Suppressor macrophage (primary cell): Measurements from ENCODE around the gene MEN1.
"Not testable (repeated sequence)": the region's sequence is repeated elsewhere in the genome, so short reads cannot be mapped to it uniquely, and the experiment has no call there.

Source experiments
- DNase-seq, 4 experiments: peaks; one replicate each; pipeline ENCODE4 v3.0.0-alpha.2; 2020 to 2022

Gene MEN1

DNA sequence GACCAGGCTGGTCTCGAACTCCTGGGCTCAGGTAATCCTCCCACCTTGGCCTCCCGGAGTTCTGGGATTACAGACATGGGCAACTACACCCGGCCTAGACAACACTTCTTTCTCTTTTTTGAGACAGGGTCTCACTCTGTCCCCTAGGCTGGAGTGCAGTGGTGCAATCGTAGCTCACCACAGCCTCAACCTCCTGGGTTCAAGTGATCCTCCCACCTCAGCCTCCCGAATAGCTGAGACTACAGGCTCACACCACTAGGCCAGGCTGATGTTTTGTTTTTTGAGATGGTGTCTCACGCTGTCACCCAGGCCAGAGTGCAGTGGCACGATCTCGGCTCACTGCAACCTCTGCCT lies 35.4 kb upstream of the MEN1 start:
- not testable (repeated sequence) for DNase-seq

DNA sequence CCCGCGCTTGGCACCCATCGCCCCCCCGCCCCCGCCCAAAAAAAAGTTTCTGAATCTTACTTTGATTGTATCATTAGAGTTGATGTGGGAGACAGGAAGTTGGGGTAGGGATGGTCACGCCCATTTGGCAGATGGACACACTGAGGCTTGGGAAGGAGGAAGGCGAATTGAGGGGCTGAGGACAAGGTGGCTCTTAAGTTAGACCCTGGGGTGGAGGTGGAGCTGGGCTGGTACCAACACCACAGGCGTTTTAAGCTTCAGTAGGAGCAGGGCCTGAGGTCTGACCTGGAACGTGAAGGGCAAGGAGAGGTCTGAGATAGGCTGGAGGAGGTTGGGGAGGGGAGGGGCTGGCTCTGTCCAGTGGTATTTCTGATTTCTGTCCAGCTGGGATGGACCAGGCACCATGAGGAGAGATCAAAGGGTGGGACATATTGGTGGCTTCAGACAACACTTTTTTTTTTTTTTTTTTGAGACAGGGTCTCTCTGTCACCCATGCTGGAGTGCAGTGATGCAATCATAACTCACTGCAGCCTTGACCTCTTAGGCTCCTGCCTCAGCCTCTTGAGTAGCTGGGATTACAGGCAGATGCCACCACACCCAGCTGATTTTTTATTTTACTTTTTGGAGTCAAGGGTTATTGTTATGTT lies 34.9 kb upstream of the MEN1 start:
- no peak for DNase-seq

DNA sequence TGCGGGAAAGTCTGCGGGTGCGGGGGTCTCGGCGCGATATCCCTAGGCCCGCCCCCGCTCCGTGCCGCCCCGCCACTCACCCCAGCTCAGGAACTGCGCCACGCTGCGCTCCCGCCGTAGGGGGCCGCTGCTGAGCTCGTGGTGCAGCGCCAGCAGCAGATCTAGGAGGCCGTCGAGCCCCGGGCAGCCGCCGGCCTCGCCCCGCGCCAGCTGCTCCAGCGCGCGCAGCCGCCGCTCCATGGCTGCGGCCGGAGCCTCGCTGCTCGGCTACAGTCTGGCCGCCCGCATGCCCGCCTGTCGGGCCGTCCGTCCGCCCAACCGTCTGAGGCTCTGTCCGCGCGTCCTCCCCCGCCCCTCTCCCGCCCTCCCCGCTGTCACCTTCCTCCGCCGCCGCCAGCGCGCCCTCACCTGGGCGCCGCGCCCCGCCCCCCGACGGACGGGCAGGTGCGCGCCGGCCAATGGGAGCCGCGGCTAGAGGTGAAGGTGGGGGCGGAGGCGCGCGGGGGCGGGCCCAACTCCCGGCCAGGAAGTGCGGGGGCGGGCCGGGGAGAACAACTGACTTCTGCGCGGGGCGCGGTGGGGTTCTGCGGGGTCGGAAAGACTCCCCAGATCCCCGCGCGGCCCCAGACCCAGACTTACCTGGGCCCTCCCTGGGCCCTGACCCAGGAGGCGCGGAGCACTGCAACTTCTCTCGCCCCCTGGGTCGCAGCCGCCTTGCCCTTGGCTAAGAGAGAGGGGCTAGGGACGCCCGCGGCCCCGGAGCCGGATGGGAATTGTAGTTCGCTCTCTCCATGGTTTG lies 34.2 kb upstream of the MEN1 start, which contains the start of gene CDC42BPG:
CDC42BPG (minus strand) TSS at position 324 of the 799 bp plus-strand sequence; CDS start at position 240, 84 bp downstream.
- DNase-seq, result peak; percentile 74 to 90 (median 83)

DNA sequence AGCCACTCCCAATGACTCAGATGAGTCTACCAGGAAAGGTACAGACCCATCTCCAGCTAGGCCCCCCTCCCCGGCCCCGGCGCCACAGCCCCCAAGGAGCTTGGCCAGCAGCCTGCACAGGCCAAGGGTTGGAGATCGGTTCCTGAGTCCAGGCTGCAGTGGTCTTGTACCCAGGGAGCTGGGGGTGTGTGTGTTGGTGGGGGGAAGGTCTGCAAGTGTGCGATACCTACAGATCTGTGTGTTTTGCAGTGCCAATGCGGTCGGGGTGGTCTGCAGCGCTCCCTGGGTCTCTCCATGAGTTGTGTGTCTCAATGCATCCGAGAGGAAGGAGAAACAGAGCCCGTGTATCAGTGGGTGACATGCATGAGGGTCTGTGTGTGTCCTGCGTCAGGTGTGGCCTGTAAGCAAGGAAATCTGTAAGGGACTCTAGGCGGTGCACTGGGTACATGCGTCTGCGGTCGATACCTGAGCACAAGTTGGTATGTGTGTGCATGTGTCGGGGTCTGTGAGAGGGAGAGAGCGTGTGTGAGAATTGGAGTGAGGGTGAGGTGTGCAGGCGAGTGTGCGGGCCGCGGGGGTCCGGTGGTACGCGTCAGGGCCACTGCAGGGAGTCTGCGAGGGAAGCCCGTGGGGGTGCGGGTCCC lies 33.5 kb upstream of the MEN1 start:
- no peak for DNase-seq

DNA sequence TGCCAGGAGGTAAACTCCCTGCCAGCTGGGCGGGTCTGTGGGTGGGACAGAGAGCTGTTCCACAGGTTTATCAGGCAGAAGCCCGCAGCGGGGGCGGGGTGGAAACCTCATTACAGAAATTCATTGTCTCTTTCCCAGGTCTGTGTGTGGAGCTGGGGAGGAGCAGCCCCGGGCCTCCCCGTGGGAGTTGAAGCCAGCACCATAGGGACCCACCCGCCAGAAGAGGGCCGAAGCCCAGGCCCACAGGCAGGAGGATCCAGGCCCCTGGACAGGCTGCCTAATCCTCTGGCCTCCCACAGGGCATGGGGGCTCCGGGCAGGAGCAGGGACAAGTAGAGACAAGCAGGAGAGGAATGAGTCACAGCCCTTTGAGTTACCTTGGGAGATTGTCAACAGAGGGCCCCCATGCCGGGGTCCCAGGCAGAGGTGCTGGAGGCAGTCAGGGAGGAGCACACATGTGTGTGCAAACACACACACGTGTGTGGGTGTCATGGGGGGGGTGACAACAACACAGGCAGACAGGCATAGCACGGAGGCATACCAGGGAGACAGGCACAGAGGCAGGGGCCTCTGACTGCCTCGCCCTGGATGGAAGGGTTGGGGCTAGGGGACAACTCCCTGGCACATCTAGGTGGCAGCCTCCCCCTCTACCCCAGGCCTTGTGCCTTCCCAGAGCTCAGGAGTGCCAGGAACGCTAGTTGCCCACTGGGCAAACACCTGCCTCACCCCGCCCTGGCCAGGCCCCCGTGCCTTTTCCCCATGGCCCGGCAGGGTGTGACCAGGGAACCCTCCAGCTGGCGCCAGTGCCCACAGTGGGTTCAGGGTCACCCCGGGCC lies 32.7 kb upstream of the MEN1 start:
- DNase-seq, result no peak

DNA sequence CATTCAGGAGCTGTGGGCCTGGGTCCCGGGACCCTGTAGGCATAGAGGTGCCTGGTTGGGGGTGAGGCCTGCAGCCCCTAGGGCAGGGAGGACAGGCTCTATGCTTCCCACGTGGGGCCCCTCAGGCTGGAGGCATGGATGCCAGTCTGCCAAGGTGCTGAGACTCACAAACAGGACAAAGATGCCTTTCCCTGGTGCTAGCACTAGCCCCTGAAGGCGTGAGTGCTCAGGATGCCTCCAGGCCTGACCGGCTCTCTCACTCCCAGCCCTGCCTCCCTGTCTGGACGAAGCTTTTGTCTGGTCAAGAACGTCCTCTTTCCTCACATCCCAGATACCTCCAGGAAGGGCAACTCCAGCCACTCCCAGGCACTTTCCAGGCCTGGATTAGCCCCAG lies 32.0 kb upstream of the MEN1 start:
- no peak for DNase-seq

DNA sequence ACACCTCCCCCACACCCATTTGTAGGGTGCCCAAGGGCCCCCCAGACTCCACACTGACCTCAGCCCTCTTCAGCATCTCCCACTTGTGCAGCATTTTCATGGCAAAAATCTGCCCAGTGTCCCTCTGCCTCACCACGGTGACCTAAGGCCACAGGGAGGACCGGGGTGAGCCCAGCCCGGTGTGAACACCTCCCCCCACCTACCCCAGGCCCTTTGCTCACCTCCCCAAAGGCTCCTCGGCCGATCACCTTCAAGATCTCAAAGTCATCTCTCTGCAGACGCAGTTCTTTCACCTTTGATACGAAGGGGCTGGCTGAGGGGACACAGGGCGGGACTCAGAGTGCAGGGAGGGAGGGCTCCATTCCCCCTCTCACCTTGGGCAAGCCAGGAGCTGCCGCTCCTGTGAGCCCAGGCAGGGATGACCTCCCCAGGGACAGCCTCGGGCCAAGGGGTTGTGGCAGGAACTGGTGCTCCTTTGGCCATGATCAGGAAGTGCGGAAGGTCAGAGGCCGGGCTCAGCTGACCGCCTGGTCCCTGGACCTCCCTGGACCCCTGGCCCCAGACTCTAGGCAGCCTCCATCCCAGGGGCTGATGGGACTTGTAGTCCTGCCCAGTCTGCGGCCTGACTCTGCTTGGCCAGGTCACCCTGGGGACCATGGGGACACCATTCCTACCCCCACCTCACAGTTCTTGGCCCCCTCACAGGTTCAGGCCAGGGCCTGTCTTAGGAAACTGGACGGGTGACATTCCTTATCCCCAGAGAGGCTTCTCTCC lies 31.4 kb upstream of the MEN1 start:
- no peak for DNase-seq

DNA sequence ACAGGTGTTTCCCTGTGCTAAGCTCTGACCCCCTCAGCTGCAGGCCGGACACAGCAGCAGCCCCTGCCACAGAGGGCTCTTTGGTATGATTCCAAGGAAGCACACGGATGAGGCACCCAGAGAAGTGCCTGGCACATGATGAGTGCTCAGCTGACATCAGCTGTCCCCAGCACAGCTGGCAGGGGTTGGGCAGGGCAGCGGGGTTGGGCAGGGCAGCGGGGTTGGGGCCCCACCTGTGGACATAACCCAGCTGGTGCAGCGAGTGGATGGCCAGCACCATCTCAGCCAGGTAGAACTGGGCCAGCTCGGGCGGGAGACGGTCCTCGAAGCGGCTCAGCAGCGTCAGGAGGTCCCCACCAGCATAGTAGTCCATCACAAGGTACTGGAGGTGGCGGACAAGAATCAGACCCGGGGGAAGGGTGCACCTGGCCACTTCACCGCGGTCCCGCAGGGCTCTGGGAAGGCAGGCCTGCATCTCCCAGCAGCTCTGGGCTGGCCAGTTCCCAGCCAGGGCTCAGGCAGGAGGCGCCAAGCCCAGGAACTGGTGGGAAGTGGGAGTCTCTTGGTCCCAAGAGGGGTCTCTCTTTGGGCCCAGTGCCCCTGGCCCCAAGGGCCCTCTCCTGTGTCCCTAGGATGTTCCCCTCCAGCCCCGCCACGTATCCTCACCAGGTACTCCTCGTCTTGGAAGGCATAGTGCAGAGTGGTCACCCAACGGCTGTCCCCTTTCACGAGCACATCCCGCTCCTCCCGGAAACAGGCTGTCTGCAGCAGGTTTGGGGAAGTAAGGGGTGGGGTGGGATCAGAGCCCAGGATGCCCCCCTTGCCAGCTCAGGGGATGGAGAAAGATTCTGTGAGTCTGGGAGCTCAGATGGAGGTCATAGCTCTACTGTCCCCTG lies 29.8 kb upstream of the MEN1 start:
- DNase-seq, result no peak

DNA sequence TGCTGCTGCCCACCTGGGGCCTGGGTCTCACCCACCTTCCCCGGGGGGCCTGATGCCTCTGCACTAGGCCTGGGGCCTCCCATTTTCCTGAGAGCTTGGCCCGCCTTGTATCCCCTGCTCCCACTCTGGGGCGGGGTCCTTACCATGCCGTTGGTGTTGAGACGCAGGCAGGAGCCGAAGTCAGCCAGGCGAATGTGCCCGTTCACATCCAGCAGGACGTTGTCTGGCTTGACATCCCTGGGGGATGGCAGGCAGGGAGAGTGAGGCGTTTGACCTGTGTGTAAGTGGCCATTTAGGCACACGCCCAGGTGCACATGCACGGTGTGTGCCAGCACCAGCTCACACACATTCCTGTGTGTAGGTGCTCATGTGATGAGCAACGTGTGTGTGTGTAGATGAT lies 29.0 kb upstream of the MEN1 start:
- no peak for DNase-seq

DNA sequence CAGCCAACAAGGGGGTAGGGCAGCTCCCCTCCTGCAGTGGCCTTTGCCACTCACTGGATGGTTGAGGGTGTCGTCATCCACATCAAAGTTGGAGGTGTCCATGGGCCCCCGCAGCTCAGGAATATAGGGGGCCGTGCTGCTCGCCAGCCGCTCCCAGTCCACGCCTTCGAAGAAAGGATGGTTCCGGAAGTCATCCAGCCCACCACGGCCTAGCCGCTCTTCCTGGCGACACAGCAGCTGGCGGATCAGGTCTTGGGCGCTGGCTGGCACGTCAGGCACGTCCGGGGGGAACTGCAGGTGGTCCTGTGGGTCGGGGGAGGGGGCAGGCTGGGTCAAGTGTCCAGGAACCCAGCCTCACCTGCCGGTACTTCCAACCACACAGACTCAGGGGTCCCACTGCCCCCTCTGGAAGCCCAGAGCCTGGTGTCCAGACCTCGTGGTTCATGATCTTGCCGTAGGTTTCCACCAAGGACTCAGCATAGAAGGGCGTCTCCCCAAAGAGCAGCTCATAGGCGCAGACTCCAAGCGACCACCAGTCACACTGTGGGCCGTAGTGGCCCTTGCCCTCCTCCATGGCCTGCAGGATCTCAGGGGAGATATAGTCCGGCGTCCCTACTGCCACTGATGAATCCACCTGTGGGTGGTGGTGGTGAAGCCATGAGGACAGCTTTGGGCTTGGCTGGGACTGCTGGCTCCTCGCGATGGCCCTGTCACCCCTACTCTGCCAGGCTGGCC lies 28.4 kb upstream of the MEN1 start:
- DNase-seq, result no peak

DNA sequence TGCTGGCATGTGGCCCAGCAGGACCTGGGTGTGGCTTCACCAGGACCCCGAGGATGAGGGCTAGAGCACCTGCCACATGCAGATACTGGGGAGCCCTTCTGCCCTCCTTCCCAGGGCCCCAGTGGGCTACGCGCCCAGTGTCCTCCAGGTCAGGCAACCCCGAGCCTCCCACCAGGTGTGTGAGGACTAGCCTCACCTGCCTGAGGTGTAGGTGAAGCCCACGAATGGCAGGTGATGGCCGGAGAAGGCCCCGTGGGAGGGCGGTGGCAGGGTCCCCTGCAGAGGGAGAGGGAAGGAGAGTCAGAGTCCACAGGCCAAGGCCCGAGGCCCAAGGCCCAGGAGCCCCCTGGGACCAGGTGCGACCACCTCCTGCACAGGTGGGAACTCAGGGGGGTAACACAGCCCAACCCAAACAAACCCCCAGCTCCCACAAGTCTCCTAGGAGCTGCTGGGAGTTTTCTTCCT lies 27.6 kb upstream of the MEN1 start:
- DNase-seq, result no peak

DNA sequence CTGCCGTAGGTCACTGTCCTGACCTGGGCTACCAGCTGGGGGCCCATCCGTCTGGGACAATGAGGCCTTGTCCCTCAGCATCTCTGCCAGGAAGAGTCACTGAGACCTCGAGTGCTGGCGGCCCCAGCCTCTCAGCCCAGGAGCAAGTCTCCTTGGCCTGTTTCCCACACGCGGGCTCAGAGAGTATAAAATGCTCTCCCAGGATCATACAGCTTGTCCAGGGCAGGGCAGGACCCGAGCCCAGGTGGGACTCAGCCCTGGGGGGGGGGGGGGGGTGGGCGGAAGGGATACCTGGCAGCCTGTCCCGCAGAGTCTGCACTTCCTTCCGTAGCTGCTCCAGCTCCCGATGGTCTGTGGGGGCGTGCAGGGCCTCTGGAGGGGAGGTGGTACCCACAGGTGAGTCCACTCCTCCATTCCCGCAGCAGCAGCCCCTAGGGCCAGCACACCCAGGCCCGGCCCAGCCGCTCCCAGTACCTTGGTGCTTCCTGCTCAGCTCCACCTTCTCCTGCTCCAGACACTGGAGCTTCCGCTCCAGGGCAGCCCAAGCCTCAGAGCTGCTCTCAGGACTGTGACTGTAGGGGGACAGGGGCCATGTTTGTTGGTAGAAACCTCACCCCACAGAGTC lies 26.2 kb upstream of the MEN1 start:
- no peak for DNase-seq

DNA sequence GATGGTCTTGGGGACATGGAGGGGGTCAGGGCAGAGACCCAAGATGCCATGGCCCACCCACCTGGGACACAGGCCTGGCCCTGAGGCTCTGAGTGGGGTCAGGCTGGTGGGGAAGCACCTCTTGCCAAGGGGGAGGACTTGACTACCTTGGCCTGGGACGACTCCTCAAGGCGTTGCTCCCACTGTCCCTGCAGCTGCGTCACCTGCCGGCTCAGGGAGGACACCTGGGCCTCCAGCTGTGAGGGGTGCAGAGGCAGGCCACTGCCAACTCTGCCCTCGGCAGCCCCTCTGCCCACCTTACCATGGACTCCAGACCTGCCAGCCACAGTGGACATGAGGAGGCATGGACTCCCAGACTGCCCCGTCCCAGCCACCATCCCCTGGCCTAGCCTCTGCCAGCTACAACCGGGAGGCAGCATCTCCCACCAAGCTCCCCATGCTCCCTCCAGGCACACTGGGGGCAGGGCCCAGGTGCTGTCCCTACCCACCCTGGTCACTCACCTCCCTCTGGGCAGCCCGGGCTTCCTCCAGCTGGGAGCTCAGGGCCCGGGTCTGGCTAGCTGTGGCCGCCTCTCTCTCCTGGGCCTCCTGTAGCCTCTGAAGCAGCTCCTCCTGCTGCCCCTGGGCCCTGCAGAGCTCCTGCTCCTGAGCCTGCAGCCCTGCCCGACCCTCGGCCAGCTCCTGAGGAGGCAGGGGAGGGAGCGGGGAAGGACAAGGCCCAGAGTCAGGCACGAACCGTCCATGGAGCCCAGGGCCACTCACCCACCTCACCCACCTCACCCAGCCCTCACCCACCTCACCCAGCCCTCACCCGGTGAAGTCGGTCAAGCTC lies 25.5 kb upstream of the MEN1 start:
- DNase-seq, result no peak

DNA sequence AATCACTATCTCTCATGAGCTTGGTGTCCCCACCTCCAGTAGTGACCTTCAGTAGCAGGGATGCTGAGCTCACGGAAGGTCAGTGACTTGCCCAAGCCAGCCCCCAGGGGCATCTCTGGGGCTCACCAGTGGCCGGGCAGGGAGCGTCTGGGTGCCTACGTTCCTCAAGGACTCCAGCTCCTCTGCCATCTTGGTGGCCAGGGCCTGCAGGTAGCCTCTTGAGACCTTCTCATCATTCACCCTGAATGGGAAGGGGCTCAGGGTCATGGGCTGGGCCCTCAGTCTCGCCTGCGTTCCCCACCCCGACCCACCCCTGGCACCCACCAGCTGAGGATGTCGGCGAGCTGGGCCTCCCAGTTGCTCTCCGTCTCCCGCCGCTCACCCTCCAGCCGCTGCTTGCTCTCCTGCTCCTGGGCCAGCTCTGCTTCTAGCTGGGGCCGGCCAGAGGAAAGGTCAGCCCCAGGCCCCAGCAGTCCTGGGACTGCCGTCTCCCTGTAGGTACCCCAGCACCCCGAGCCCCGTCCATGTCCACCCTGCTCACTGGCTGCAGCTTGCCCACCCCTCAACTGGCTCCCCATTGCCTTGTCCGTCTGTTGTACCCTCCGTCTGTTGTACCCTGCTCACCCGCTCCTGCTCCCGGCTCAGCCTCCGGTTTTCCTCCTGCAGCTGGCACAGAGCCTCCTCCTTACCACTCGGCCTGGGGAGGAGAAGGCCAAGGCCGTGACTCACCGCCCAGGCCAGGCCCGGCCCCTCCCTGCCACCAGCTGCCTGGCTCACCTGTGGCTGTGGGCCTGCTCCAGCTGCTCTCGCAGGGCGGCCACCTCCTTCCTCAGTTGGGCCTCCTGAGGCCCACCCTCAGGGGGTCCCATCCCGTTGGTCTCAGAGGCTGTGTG lies 24.6 kb upstream of the MEN1 start:
- no peak for DNase-seq

DNA sequence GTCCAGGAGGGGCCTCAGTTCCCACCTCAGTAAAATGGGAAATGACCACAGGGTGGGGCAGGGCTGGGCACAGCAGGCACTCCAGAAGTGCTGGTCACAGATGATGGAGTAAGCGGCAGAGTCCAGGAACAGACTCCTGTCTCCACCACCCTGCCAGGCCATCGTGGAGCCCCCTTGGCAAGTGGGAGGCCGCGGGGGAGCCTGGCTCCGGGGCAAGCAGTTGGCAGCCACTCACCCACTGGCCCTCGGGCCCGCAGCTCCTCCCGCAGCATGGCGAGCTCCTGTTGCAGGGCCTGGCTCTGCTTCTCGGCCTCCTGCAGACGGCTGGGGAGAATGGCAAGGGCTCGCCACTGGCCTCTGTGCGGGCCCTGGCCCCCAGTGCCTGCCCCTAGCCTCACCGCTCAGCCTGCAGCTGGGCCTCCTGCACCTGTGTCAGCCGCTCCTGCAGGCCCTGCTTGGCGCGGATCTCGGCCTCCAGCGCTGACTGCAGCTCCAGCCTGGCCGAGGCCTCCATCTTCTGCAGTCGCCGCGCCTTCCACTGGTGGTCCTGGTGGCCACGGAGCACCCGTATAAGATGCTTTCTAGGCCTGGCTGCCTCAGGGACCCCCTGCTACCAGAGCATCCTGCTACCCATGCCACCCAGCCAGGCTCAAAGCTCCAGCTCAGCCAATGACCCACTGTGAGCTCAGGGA lies 23.8 kb upstream of the MEN1 start:
- DNase-seq, result no peak

DNA sequence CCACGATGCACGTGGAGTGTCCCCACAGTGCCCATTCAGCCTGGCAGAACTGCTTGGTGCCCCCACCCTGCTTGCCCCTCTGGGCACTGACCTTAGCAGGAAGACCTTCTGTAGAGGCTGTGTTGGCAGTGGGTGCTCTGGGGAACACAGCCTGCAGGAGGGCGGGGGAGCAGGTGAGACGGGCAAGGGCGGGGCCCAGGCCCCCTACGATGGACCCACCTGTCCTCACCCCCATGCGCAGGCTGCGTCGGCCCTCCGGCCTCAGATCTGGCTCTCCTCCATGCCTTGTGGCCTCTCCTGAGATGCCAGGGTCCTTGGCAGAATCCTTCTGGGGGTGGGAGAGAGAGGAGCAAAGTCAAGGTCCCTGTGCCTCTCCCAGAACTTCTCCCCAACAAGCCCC lies 23.2 kb upstream of the MEN1 start:
- no peak for DNase-seq

DNA sequence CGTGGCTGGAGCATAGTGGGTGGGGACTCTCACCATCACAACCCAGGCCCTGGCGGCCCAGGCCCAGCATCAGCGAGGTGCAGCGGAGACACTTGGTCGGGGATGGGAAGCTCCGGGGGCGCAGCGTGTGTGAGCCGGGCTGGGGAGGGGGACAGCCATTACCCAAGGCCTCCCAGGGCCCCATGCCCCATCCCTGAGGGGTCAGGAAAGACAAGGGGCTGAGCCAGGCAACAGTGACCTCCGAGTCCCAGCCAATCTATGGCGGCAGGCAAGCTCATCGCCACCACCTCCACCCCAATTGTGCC lies 22.8 kb upstream of the MEN1 start:
- no peak for DNase-seq
